ENCODE data around the gene ABHD12.

- TF ChIP-seq CTCF (conservative IDR thresholded peaks at IDR 0.05 in 1 of 2, IDR thresholded peaks at IDR 0.05 in 1 of 2; ENCODE audit: low read depth in 1 of 2, low read length in 2 of 2) (no peak), EZH2 (IDR thresholded peaks at IDR 0.05; ENCODE audit: low read length, missing control alignments) (no peak)
Measured at GRCh38 chr20:25325073-25325472, 65.6 kb downstream of the ABHD12 start.
